T-helper 17 cell (primary cell): ENCODE results near the gene ANKFN1. TPM values are rescaled to one million over a fixed set of nuclear protein-coding genes. Genes with fewer than 3 reads are reported as not detected.

Experiments used
- ATAC-seq: fragments of 150-1000 bp; cut with Tn5 transposase; 2 replicates; pipeline ENCODE4 v1.10.0; 2021; ENCODE audit warnings: mild to moderate bottlenecking, moderate library complexity
- DNase-seq, 3 donors: peaks; one replicate each; pipeline versions ENCODE4 v3.0.0 to v3.0.0-alpha.2; 2020 to 2021
- H3K9me3 ChIP-seq: one replicate; pipeline ENCODE4 v1.7.0; 2013; ENCODE audit warnings: low read length, mild to moderate bottlenecking; ENCODE audit not compliant: control insufficient read depth, poor library complexity, severe bottlenecking
- H3K27ac Mint-ChIP-seq: one replicate; pipeline ENCODE4 v1.8.0; 2022; ENCODE audit warnings: mild to moderate bottlenecking, moderate library complexity, mixed read lengths
- H3K27me3 Mint-ChIP-seq: one replicate; pipeline ENCODE4 v1.8.0; 2022; ENCODE audit warnings: mixed read lengths
- H3K36me3 Mint-ChIP-seq: one replicate; pipeline ENCODE4 v1.8.0; 2022; ENCODE audit warnings: low read depth, mixed read lengths
- H3K4me1 Mint-ChIP-seq: one replicate; pipeline ENCODE4 v1.8.0; 2022; ENCODE audit warnings: mild to moderate bottlenecking, mixed read lengths
- H3K4me3 Mint-ChIP-seq: one replicate; pipeline ENCODE4 v1.8.0; 2022; ENCODE audit warnings: mild to moderate bottlenecking, moderate library complexity, mixed read lengths
- total RNA-seq, 4 donors: library from RNA in 2 of 4; stranded (reverse) in 2 of 4; gene quantifications; one replicate each; pipeline ENCODE4 v1.2.3 and lab custom pipeline; 2022 to 2026

ANKFN1 gene
- total RNA-seq, 2 donors from 2014 or later, result not detected

- Mint-ChIP-seq H3K27ac (no peak overlapping the region), H3K4me3 (no peak overlapping the region), H3K27me3 (no peaks in the 10 kb centered on the region), H3K36me3 (no peaks in the 10 kb centered on the region), H3K4me1 (no peaks in the 10 kb centered on the region)
- ATAC-seq (no peak), DNase-seq (no peak)
- H3K9me3 ChIP-seq, result no peaks in the 10 kb centered on the region
Observed at GRCh38 chr17:56475116-56475515, 321.8 kb downstream of the ANKFN1 start.

DNA sequence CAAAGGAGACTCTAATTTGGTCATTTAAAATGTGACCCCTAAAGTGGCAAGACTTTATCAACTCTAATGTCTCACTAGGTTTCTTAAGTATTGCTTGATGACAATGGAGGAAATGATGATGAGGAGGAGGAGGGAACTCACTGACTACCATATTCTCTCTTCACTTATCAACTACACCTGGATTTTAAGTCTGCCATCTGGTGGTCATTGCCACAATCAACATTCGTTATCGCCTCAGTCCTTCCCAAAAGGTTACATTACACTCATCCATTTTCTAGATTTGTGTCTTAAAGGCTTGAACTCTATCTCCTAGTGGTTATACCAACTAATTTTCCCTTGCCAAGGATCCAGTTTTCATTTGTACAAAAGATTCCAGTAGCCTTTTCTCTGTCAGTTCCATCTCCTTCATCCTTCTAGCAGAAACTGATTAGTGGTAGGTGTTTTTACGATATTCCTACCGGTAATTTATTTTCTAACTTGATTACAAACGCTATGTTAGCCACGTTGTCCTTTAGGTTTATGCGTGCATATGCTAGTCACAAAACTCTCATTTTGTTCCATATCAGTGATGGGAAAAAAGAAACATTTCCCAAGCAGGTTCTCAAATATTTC lies 325.7 kb downstream of the ANKFN1 start:
- H3K27ac Mint-ChIP-seq, result no peak overlapping the region
- peaks cover 9% of the 10 kb centered on the region for H3K27me3 Mint-ChIP-seq
- no peak overlapping the region for H3K4me3 Mint-ChIP-seq
- no peaks in the 10 kb centered on the region for H3K4me1 Mint-ChIP-seq
- H3K36me3 Mint-ChIP-seq, result no peaks in the 10 kb centered on the region
- DNase-seq (no peak), ATAC-seq (no peak)
- no peaks in the 10 kb centered on the region for H3K9me3 ChIP-seq

DNA sequence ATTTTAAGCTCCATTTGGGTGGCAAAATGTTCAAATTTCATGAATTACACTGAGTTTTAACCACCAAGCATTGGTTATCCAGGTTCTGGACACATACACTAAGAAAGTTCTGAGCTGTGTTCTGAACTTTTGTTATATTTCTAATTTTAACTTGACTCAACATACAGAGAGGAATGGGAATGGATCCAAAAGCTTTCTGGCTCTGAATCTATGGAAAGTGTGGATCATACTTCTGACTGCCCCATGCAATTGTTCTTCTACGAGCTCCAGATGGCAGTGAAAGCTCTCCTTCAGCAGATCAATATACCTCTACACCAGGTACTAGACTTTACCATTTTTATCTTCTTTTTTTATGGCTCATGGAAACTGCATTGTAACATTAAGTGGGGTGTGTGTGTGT lies 327.2 kb downstream of the ANKFN1 start:
- Mint-ChIP-seq H3K36me3 (no peaks in the 10 kb centered on the region), H3K4me3 (no peak overlapping the region), H3K27ac (no peak overlapping the region), H3K4me1 (no peaks in the 10 kb centered on the region), H3K27me3 (peaks cover 9% of the 10 kb centered on the region)
- no peaks in the 10 kb centered on the region for H3K9me3 ChIP-seq
- no peak for ATAC-seq
- DNase-seq, result no peak

DNA sequence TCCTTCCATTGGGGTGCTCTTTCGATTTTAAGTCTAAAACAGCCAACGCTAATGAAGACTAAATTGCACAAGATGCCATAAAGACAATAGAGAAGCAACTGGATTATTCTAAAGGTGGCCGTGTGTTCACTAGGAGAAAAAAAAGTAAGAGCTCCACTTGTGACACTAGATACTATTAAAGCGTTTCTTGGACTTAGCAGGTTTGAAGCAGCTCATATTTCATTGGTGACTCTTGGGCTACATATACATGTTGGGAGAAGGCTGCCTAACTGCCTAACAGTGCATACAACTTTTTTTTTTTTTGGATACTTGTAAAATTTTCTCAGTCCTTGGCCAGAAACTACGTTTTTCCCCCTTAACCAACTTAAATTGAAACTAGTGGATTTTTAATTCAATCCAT lies 328.4 kb downstream of the ANKFN1 start:
- no peaks in the 10 kb centered on the region for H3K36me3 Mint-ChIP-seq
- peaks cover 9% of the 10 kb centered on the region for H3K27me3 Mint-ChIP-seq
- H3K27ac Mint-ChIP-seq, result no peak overlapping the region
- H3K9me3 ChIP-seq, result no peaks in the 10 kb centered on the region
- DNase-seq, result no peak
- ATAC-seq, result no peak
- H3K4me3 Mint-ChIP-seq, result no peak overlapping the region
- H3K4me1 Mint-ChIP-seq, result no peaks in the 10 kb centered on the region

- H3K9me3 ChIP-seq, result no peaks in the 10 kb centered on the region
- peaks cover 9% of the 10 kb centered on the region for H3K27me3 Mint-ChIP-seq
- no peak overlapping the region for H3K4me3 Mint-ChIP-seq
- ATAC-seq, result no peak
- no peaks in the 10 kb centered on the region for H3K4me1 Mint-ChIP-seq
- H3K36me3 Mint-ChIP-seq, result no peaks in the 10 kb centered on the region
- H3K27ac Mint-ChIP-seq, result no peak overlapping the region
- DNase-seq, result no peak
Observed at GRCh38 chr17:56482229-56482628, 329.0 kb downstream of the ANKFN1 start.

DNA sequence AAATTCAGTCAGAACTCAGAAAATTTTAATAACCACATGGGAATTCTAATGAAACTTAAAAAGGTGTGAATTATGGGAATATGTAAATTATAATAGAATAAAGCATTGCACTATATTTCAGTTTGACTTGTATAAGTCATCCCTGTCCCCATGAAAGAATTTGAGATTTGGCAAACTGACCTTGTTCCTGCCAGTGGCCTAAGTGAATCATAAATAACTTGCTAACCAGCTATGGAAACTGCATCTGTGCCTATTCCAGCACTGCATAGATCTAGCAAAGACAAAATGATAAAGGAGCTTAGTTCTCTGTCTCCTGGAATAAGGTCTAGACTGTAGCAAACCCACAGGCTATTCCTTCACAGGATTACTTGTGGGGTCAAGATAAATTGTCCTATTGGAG lies 333.5 kb downstream of the ANKFN1 start:
- Mint-ChIP-seq H3K4me3 (no peak overlapping the region), H3K27me3 (peaks cover 16% of the 10 kb centered on the region), H3K27ac (no peak overlapping the region), H3K36me3 (no peaks in the 10 kb centered on the region), H3K4me1 (no peaks in the 10 kb centered on the region)
- no peaks in the 10 kb centered on the region for H3K9me3 ChIP-seq
- no peak for DNase-seq
- no peak for ATAC-seq

DNA sequence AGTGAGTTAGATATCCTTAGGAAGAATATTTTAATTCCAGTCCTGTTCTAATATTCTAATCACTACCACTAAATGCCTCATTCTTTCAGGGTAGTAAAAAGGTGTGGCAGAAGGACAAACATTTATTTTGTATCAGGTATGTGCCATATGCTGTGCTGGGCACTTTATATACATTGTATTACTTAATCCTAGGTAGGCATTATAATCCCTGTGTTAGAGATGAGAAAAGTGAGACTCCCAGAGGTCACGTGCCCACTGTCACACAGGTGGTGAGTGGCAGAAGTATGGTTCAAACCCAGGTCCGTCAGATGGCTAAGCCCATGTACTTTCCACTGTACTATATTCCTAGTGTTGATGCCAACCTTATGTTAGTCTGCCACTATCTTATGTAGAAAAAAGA lies 335.5 kb downstream of the ANKFN1 start:
- DNase-seq (no peak), ATAC-seq (no peak)
- Mint-ChIP-seq H3K36me3 (no peaks in the 10 kb centered on the region), H3K27me3 (peaks cover 20% of the 10 kb centered on the region), H3K4me1 (no peaks in the 10 kb centered on the region), H3K4me3 (no peak overlapping the region), H3K27ac (no peak overlapping the region)
- H3K9me3 ChIP-seq, result no peaks in the 10 kb centered on the region

- Mint-ChIP-seq H3K4me3 (no peak overlapping the region), H3K27ac (no peak overlapping the region)
- no peak for DNase-seq
Observed at GRCh38 chr17:56489980-56490379, 336.7 kb downstream of the ANKFN1 start.

GRCh38 chr17:56495556-56495955 lies 342.3 kb downstream of the ANKFN1 start:
- ATAC-seq (no peak), DNase-seq (no peak)
- H3K27me3 Mint-ChIP-seq, result peaks cover 18% of the 10 kb centered on the region
- no peaks in the 10 kb centered on the region for H3K9me3 ChIP-seq
- no peak overlapping the region for H3K4me3 Mint-ChIP-seq
- peaks cover 3% of the 10 kb centered on the region for H3K4me1 Mint-ChIP-seq
- H3K36me3 Mint-ChIP-seq, result peaks cover 2% of the 10 kb centered on the region
- H3K27ac Mint-ChIP-seq, result no peak overlapping the region

More at GRCh38 chr17:56489980-56490379, 336.7 kb downstream of the ANKFN1 start:
- no peaks in the 10 kb centered on the region for H3K4me1 Mint-ChIP-seq
- peaks cover 25% of the 10 kb centered on the region for H3K27me3 Mint-ChIP-seq
- ATAC-seq, result no peak
- no peaks in the 10 kb centered on the region for H3K36me3 Mint-ChIP-seq
- H3K9me3 ChIP-seq, result no peaks in the 10 kb centered on the region

DNA sequence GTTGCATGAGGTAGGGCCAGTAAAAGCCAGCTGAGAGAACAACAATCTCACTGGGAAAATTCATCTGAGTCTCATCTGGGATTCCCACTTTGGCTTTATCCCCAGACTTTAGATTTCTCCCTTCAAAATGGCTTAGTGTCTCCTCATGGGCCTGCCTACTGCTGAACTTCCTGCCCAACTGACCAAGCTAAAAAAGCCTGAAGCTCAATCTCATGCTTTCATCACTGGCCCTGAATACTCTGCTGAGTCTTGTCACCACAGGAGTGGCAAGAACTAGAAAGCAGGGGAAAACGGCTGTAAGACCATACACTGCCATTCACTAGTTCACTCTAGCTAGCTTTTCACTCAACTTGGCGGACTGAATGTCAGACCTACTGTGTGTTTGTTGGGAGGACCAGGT lies 343.9 kb downstream of the ANKFN1 start:
- ATAC-seq, result no peak
- no peak overlapping the region for H3K4me3 Mint-ChIP-seq
- no peaks in the 10 kb centered on the region for H3K9me3 ChIP-seq
- no peak overlapping the region for H3K27ac Mint-ChIP-seq
- peaks cover 5% of the 10 kb centered on the region for H3K4me1 Mint-ChIP-seq
- peaks cover 2% of the 10 kb centered on the region for H3K36me3 Mint-ChIP-seq
- peaks cover 22% of the 10 kb centered on the region for H3K27me3 Mint-ChIP-seq
- no peak for DNase-seq

- peaks cover 2% of the 10 kb centered on the region for H3K36me3 Mint-ChIP-seq
- no peak overlapping the region for H3K4me3 Mint-ChIP-seq
- H3K4me1 Mint-ChIP-seq, result peaks cover 5% of the 10 kb centered on the region
- no peaks in the 10 kb centered on the region for H3K9me3 ChIP-seq
- peaks cover 8% of the 10 kb centered on the region for H3K27me3 Mint-ChIP-seq
- H3K27ac Mint-ChIP-seq, result no peak overlapping the region
- ATAC-seq, result no peak
- DNase-seq, result no peak
Observed at GRCh38 chr17:56499799-56500388, 346.6 kb downstream of the ANKFN1 start.

- ATAC-seq (no peak), DNase-seq (no peak)
- H3K27ac Mint-ChIP-seq, result no peak overlapping the region
- H3K4me1 Mint-ChIP-seq, result peaks cover 6% of the 10 kb centered on the region
- no peaks in the 10 kb centered on the region for H3K36me3 Mint-ChIP-seq
- H3K4me3 Mint-ChIP-seq, result no peak overlapping the region
- H3K27me3 Mint-ChIP-seq, result peaks cover 8% of the 10 kb centered on the region
- no peaks in the 10 kb centered on the region for H3K9me3 ChIP-seq
Observed at GRCh38 chr17:56502120-56502654, 348.9 kb downstream of the ANKFN1 start.

DNA sequence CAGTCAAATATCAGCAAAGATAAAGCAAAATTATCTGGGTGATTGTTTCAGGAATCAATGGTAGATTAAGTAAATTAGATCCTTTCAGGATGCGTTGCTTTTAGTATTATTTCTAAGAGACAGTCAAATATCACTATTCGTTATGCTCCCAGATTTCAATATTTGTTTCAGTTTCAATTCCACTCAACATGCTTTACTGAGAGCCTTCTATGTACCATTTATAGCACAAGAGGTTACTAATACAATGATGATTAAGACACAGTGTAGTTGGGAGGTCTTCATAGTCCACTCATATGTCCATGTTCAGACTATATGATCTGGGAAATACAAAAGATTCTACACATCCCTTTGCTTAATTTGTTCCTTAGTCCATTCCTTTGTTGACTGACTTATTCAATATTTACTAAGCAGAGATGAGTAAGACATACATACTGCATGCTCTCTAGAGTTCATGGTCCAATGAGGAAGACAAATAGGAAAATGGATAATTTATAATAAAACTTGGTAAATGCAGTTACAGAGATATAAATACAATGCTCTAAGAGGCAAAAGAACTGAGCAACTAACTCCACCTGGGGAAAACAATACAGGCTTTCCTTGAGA lies 352.0 kb downstream of the ANKFN1 start:
- no peak overlapping the region for H3K4me3 Mint-ChIP-seq
- DNase-seq (no peak), ATAC-seq (no peak)
- H3K4me1 Mint-ChIP-seq, result peaks cover 6% of the 10 kb centered on the region
- no peaks in the 10 kb centered on the region for H3K36me3 Mint-ChIP-seq
- no peak overlapping the region for H3K27ac Mint-ChIP-seq
- no peaks in the 10 kb centered on the region for H3K9me3 ChIP-seq
- H3K27me3 Mint-ChIP-seq, result peaks cover 19% of the 10 kb centered on the region

- ATAC-seq (no peak), DNase-seq (no peak)
- Mint-ChIP-seq H3K4me3 (no peak overlapping the region), H3K36me3 (no peaks in the 10 kb centered on the region), H3K27ac (no peak overlapping the region), H3K27me3 (peaks cover 16% of the 10 kb centered on the region), H3K4me1 (peaks cover 3% of the 10 kb centered on the region)
- no peaks in the 10 kb centered on the region for H3K9me3 ChIP-seq
Observed at GRCh38 chr17:56506349-56506748, 353.1 kb downstream of the ANKFN1 start.
